Hepatocyte (in vitro differentiated cells): ENCODE data around the gene FYN.

Experiments used
- CTCF ChIP-seq: fragments of 200-600 bp; sonication (generic); IDR thresholded peaks from 2 replicates; pipeline ENCODE4 v1.5.1; 2016; ENCODE audit warnings: antibody characterized with exemption, mild to moderate bottlenecking; ENCODE audit not compliant: poor library complexity
- EZH2 ChIP-seq: fragments of 200-600 bp; sonication (generic); IDR thresholded peaks from 2 replicates; pipeline ENCODE4 v1.6.1; 2016; ENCODE audit warnings: antibody characterized with exemption, mild to moderate bottlenecking, borderline replicate concordance
- EZH2phosphoT487 ChIP-seq: fragments of 200-600 bp; sonication (generic); IDR thresholded peaks from one replicate; pipeline ENCODE4 v1.6.1; 2018; ENCODE audit warnings: antibody characterized with exemption, mild to moderate bottlenecking, low read depth, moderate library complexity; ENCODE audit not compliant: unreplicated experiment, severe bottlenecking

DNA sequence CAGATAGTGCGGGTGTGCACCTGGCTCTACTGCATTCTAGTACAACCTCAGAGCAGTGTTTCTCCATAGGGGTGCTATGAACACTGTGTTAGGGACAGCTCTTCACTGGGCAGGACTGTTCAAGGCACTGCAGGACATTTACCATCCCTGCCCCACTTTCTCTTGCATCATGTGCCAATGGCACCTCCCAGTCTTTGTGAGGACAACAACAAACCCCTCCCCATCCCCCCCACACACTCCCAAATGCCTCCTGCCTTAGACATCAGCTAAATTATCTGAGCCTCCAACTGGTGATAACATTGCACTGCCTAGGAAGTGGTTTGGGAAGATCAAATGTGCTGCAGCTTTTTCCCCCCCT, 98.9 kb downstream of the FYN start:
- TF ChIP-seq CTCF (no peak), EZH2 (no peak), EZH2phosphoT487 (no peak)
